ENCODE data around the gene ABCC1.
"Not testable (repeated sequence)": the region's sequence is repeated elsewhere in the genome, so short reads cannot be mapped to it uniquely, and the experiment has no call there.

ABCC1 gene

GRCh38 chr16:15952265-15952711, 2.9 kb downstream of the ABCC1 start:
- no peak overlapping the region for H3K4me3 ChIP-seq (ENCODE audit: low read depth, low read length)
- no peak for DNase-seq (ENCODE audit: low read depth)
- TF ChIP-seq CTCF (conservative IDR thresholded peaks at IDR 0.05; ENCODE audit: low read depth, low read length) = no peak

- no peak for TF ChIP-seq CTCF (conservative IDR thresholded peaks at IDR 0.05; ENCODE audit: low read depth, low read length)
- no peak overlapping the region for H3K4me3 ChIP-seq (ENCODE audit: low read depth, low read length)
- no peak for DNase-seq (ENCODE audit: low read depth)
These were observed 4.1 kb downstream of the ABCC1 start for GRCh38 chr16:15953477-15953876.

- DNase-seq (ENCODE audit: low read depth) = no peak
- TF ChIP-seq CTCF (conservative IDR thresholded peaks at IDR 0.05; ENCODE audit: low read depth, low read length) = no peak
- no peak overlapping the region for H3K4me3 ChIP-seq (ENCODE audit: low read depth, low read length)
These were observed 4.8 kb downstream of the ABCC1 start for GRCh38 chr16:15953929-15954813.

- TF ChIP-seq CTCF (conservative IDR thresholded peaks at IDR 0.05; ENCODE audit: low read depth, low read length) = no peak
- no peak for DNase-seq (ENCODE audit: low read depth)
- no peak overlapping the region for H3K4me3 ChIP-seq (ENCODE audit: low read depth, low read length)
These were observed 5.4 kb downstream of the ABCC1 start for GRCh38 chr16:15954814-15955151.

GRCh38 chr16:15955425-15955824, 6.0 kb downstream of the ABCC1 start:
- TF ChIP-seq CTCF (conservative IDR thresholded peaks at IDR 0.05; ENCODE audit: low read depth, low read length) = no peak
- H3K4me3 ChIP-seq (ENCODE audit: low read depth, low read length) = no peak overlapping the region
- no peak for DNase-seq (ENCODE audit: low read depth)

GRCh38 chr16:15956106-15956505, 6.7 kb downstream of the ABCC1 start:
- not testable (repeated sequence) for DNase-seq (ENCODE audit: low read depth); H3K4me3 ChIP-seq (ENCODE audit: low read depth, low read length)

- H3K4me3 ChIP-seq (ENCODE audit: low read depth, low read length) = no peak overlapping the region
- TF ChIP-seq CTCF (conservative IDR thresholded peaks at IDR 0.05; ENCODE audit: low read depth, low read length) = no peak
- DNase-seq (ENCODE audit: low read depth) = no peak
These were observed 9.4 kb downstream of the ABCC1 start for GRCh38 chr16:15958703-15959348.

Data from choroid plexus epithelial cell (primary cell).